ENCODE measurements around the gene FAM229B. TPM values are rescaled to one million over a fixed set of nuclear protein-coding genes. Genes with fewer than 3 reads are reported as not detected.

Gene FAM229B, protein sequence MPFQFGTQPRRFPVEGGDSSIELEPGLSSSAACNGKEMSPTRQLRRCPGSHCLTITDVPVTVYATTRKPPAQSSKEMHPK
- total RNA-seq (16.5 and 35.8 TPM in 2 replicates), polyA plus RNA-seq (51.5 and 67.1 TPM in 2 replicates)

DNA sequence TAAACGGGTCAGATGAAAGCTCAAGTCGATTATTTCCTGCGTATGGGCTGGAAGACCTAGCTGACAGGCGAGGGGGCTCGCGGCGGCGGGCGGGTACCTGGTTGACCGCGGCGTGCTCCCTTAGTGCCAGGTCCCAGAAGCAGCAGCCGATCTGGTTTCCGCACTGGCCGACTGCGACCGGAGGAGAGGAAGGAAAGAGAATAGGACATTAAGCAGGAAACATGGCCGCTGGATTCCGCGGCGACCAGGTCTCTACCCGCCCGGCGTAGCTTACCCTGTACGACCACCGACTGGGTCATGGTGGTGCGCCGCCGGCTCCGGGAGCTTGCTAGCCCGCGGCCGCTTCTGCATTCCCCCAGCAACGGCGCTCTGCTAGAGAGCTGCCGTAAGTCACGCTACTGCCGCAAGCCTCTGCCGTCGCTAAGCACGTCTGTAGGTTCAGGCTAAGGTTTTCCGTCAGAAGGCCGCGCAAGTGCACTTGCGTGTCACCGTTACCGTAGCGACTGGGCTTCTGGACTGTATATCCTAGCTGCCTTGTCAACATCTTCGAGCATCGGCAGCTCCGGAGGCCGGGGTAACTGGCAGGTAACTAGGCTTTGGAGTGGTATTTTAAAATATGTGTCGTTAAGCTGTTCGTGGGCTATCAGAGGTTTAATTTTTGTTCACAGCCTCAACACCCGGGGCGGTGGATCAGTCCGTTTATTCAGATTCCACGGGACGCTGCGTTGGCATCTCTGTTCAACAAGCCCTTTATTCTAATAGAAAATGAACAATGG is at the start of gene FAM229B, which contains the start of gene TUBE1:
Gene FAM229B (plus strand): TSS at position 456 of the 776 bp plus-strand sequence. CDS start 11,693 bp downstream, outside the sequence.
Gene TUBE1 (minus strand): TSS at position 347 of the 776 bp plus-strand sequence. CDS start 48 bp downstream, at position 299.
- peak within 1 kb of the TSS; percentile 50 for H3K4me3 ChIP-seq
- peak within 1 kb of the TSS; percentile 87 for H3K27ac ChIP-seq
- no peaks in the 10 kb centered on the region for H3K27me3 ChIP-seq
- peak; percentile 98 for DNase-seq (ENCODE audit: low read depth in 1 of 2, low spot score in 1 of 2)
- TF ChIP-seq, protein P1, sequence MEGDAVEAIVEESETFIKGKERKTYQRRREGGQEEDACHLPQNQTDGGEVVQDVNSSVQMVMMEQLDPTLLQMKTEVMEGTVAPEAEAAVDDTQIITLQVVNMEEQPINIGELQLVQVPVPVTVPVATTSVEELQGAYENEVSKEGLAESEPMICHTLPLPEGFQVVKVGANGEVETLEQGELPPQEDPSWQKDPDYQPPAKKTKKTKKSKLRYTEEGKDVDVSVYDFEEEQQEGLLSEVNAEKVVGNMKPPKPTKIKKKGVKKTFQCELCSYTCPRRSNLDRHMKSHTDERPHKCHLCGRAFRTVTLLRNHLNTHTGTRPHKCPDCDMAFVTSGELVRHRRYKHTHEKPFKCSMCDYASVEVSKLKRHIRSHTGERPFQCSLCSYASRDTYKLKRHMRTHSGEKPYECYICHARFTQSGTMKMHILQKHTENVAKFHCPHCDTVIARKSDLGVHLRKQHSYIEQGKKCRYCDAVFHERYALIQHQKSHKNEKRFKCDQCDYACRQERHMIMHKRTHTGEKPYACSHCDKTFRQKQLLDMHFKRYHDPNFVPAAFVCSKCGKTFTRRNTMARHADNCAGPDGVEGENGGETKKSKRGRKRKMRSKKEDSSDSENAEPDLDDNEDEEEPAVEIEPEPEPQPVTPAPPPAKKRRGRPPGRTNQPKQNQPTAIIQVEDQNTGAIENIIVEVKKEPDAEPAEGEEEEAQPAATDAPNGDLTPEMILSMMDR (IDR thresholded peaks at IDR 0.05; ENCODE audit: low read depth, low read length): no peak
- no peaks in the 10 kb centered on the region for H3K36me3 ChIP-seq
- H3K4me1 ChIP-seq (ENCODE audit: low read depth): peaks cover 4% of the 10 kb centered on the region
- no peaks in the 10 kb centered on the region for H3K9me3 ChIP-seq (ENCODE audit: low read depth)

DNA sequence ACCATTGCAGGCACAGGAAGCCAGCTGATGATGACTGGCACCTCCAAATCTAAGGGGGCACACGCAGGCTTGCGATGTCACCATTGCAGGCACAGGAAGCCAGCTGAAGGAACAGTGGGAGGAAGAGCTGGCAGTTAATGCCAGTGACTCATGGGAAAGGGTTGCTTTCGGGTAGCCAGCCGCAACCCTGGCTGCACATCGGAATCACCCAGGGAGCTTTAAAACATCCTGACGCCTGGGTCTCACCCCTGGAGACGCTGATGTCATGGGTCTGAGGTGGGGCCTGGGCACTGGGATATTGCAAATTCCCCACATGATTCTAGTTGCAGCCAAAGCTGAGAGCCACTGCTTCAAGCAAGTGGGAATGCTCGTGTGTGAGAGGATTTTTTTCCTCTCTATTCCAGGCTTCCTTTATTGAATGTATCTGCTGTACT is 49.6 kb upstream of the FAM229B start:
- H3K4me1 ChIP-seq (ENCODE audit: low read depth): no peaks in the 10 kb centered on the region
- TF ChIP-seq, protein P1 (IDR thresholded peaks at IDR 0.05; ENCODE audit: low read depth, low read length): no peak
- H3K27ac ChIP-seq: no peak overlapping the region
- no peak overlapping the region for H3K4me3 ChIP-seq
- no peaks in the 10 kb centered on the region for H3K9me3 ChIP-seq (ENCODE audit: low read depth)
- peak in 1 of 2 donors; percentile 94 for DNase-seq (ENCODE audit: low read depth in 1 of 2, low spot score in 1 of 2)
- no peaks in the 10 kb centered on the region for H3K27me3 ChIP-seq
- H3K36me3 ChIP-seq: no peaks in the 10 kb centered on the region

DNA sequence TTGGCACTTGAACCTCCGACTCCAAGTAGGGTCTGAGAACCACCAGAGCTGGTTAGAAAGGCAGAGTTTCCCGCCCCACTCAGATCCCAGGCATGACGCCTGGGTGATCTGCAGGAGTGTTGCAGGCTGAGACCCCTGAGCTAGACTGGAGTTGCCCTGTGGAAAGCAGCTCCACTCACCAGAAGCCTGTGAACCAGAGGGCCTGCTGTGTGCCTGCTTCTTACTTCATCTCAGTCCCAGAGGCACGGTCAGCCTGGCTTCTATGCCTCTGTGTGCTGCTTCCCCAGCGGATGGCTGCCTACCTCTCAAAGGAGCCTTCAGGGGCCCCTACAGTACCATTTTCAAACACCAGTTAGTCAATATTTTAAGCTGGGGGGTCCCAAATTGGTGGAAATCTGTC is 49.1 kb upstream of the FAM229B start:
- no peaks in the 10 kb centered on the region for H3K27me3 ChIP-seq
- no peaks in the 10 kb centered on the region for H3K9me3 ChIP-seq (ENCODE audit: low read depth)
- H3K36me3 ChIP-seq: no peaks in the 10 kb centered on the region
- no peak for DNase-seq (ENCODE audit: low read depth in 1 of 2, low spot score in 1 of 2)
- no peaks in the 10 kb centered on the region for H3K4me1 ChIP-seq (ENCODE audit: low read depth)
- no peak overlapping the region for H3K4me3 ChIP-seq
- H3K27ac ChIP-seq: no peak overlapping the region
- TF ChIP-seq, protein P1 (IDR thresholded peaks at IDR 0.05; ENCODE audit: low read depth, low read length): no peak

DNA sequence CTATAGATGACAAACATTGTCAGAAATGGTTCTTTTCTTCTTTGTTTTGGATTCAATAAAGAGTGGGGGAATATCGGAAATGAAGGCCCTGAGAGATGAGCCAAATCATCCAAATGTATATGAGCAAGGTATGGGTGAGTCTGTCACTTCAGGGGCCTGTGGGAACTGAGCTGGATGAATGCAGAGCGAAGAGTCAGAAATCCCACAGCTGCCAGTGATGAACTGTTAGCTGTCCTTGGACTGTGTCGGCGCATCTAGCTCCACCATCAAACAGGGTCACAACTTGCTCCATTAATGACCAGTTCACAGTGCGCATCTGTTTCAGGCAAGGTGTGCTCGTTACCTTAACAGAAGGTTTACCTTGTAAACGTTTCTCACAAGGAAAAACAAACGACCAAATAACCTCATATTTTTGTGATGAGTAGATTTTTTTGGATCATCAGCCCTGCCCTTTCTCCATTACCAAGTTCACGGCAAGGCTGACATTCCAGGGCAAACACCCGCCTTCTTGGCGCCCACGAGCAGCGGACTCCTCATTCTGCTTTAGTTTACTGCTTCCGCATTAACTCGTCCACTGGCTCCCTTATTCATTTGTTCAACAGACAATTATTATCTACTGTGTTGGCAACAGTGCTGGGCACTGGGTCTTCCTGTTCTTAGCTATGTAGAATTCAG is 48.5 kb upstream of the FAM229B start:
- Histone ChIP-seq H3K4me3 (no peak overlapping the region), H3K27me3 (no peaks in the 10 kb centered on the region), H3K4me1 (ENCODE audit: low read depth) (no peaks in the 10 kb centered on the region), H3K9me3 (ENCODE audit: low read depth) (no peaks in the 10 kb centered on the region), H3K27ac (no peak overlapping the region), H3K36me3 (no peaks in the 10 kb centered on the region)
- TF ChIP-seq, protein P1 (IDR thresholded peaks at IDR 0.05; ENCODE audit: low read depth, low read length): no peak
- no peak for DNase-seq (ENCODE audit: low read depth in 1 of 2, low spot score in 1 of 2)

DNA sequence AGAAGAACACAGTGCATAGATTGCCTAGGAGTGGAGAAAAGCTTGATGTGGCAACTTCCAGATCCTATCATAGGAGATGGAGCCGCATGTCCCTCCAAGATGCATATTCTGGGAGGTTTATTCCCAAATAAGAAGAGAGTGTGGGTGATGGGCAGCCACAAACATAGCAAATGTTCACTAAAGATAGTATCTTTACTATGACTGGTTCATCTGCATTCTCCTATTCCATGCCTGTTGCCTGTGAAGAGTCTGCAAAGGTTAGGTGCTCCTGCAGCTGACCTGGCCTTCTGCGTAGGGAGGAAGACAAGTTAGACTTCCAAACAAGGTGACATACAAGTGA is 48.0 kb upstream of the FAM229B start:
- Histone ChIP-seq H3K4me1 (ENCODE audit: low read depth) (no peaks in the 10 kb centered on the region), H3K36me3 (no peaks in the 10 kb centered on the region), H3K9me3 (ENCODE audit: low read depth) (no peaks in the 10 kb centered on the region), H3K27ac (no peak overlapping the region), H3K4me3 (no peak overlapping the region), H3K27me3 (no peaks in the 10 kb centered on the region)
- TF ChIP-seq, protein P1 (IDR thresholded peaks at IDR 0.05; ENCODE audit: low read depth, low read length): no peak
- DNase-seq (ENCODE audit: low read depth in 1 of 2, low spot score in 1 of 2): no peak

Measured in cardiac muscle cell (in vitro differentiated cells and primary cell).